Liver (tissue), 3 donors: Measurements from ENCODE around the gene LDLRAD1.

Source experiments
- NR2F2 ChIP-seq: IDR thresholded peaks from 2 replicates; pipeline ENCODE4 v1.6.1; 2016; ENCODE audit warnings: antibody characterized with exemption
- TAF1 ChIP-seq: conservative IDR thresholded peaks from 2 replicates; pipeline ENCODE4 v1.6.1; 2016; ENCODE audit warnings: antibody characterized with exemption, mild to moderate bottlenecking
- TF ChIP-seq, protein P1 (sequence below): fragments of 150-350 bp; IDR thresholded peaks from 2 replicates; pipeline ENCODE4 v1.5.1; 2017; ENCODE audit warnings: improper control_type of control experiment, low read depth, low read length; ENCODE audit not compliant: missing input control
- donor health status: healthy.
- donor health status: healthy.

- no peak for TF ChIP-seq TAF1
- TF ChIP-seq, protein P1, sequence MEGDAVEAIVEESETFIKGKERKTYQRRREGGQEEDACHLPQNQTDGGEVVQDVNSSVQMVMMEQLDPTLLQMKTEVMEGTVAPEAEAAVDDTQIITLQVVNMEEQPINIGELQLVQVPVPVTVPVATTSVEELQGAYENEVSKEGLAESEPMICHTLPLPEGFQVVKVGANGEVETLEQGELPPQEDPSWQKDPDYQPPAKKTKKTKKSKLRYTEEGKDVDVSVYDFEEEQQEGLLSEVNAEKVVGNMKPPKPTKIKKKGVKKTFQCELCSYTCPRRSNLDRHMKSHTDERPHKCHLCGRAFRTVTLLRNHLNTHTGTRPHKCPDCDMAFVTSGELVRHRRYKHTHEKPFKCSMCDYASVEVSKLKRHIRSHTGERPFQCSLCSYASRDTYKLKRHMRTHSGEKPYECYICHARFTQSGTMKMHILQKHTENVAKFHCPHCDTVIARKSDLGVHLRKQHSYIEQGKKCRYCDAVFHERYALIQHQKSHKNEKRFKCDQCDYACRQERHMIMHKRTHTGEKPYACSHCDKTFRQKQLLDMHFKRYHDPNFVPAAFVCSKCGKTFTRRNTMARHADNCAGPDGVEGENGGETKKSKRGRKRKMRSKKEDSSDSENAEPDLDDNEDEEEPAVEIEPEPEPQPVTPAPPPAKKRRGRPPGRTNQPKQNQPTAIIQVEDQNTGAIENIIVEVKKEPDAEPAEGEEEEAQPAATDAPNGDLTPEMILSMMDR: no peak
- no peak for TF ChIP-seq NR2F2
Observed at GRCh38 chr1:53998223-53998622, 19.8 kb downstream of the LDLRAD1 start.
